BJ (cell line): ENCODE results near the gene BHLHE23. TPM values are rescaled to one million over a fixed set of nuclear protein-coding genes. Genes with fewer than 3 reads are reported as not detected.

Experiments
- CTCF ChIA-PET: fragments of 350-600 bp; formaldehyde crosslinking; extraction: SDS; loops from one replicate; lab custom pipeline; 2021; ENCODE audit warnings: antibody characterized with exemption, inconsistent platforms; lab: Yijun Ruan, JAX
- POLR2A ChIA-PET: fragments of 300-600 bp; sonication (Branson Sonifier 250); formaldehyde crosslinking; extraction: SDS; loops from one replicate; lab custom pipeline; 2021; ENCODE audit warnings: antibody characterized with exemption; lab: Charles Lee
- DNase-seq: peaks from one replicate; pipeline ENCODE4 v3.0.0-alpha.2; 2011; ENCODE audit warnings: low read depth
- H3K27me3 ChIP-seq: 2 replicates; pipeline ENCODE4 v1.6.0; 2011; ENCODE audit warnings: low read length; ENCODE audit not compliant: control insufficient read depth, insufficient read depth
- H3K36me3 ChIP-seq: 2 replicates; pipeline ENCODE4 v1.5.1; 2011; ENCODE audit warnings: low read length; ENCODE audit not compliant: control insufficient read depth, insufficient read depth
- H3K4me3 ChIP-seq: 2 replicates; pipeline ENCODE4 v1.5.1; 2011; ENCODE audit warnings: low read depth, mild to moderate bottlenecking, control low read depth, low read length
- CTCF ChIP-seq: IDR thresholded peaks from 2 replicates; pipeline ENCODE4 v1.5.1; 2011; ENCODE audit warnings: low read depth, mild to moderate bottlenecking, control low read depth, inconsistent platforms, low read length, moderate library complexity; ENCODE audit not compliant: insufficient read depth
- polyA plus RNA-seq: library from polyadenylated mRNA; depleted of rRNA; stranded (reverse); fragments of >200 nt; gene quantifications from 2 replicates; pipeline ENCODE4 v1.2.3, GENCODE V29; 2011

Gene BHLHE23
- polyA plus RNA-seq, 1 experiment = not detected

DNA sequence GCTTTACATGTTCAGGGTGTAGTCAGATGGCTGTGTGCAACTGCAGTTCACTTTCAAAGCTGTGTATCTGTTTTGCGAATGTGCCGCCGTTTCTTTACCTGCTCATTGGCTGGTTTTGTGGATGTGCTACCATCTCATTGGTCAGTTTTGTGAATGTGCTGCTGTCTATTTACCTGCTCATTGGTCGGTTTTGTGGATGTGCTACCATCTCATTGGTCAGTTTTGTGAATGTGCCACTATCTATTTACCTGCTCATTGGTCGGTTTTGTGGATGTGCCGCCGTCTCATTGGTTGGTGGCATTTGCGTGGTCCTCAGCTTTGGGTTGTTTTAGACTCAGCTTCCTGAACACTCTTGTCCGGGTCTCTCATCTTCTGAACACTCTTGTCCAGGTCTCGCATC is 40.5 kb upstream of the BHLHE23 start:
- H3K36me3 ChIP-seq = no peaks in the 10 kb centered on the region
- no peak for TF ChIP-seq CTCF
- ChIA-PET POLR2A (no interaction called here), CTCF (interaction anchor here (0.7 to 2.9 kb wide), 2 partner anchors 9 to 176 kb away, joined by 3 to 10 read pairs; no protein-coding TSS in a partner anchor)
- peaks cover 2% of the 10 kb centered on the region for H3K27me3 ChIP-seq
- no peak overlapping the region for H3K4me3 ChIP-seq
- no peak for DNase-seq

- ChIA-PET CTCF (interaction anchor here (2.9 kb wide), 1 partner anchor 9 kb away, joined by 10 read pairs; no protein-coding TSS in a partner anchor), POLR2A (no interaction called here)
- Histone ChIP-seq H3K4me3 (no peak overlapping the region), H3K36me3 (no peaks in the 10 kb centered on the region), H3K27me3 (peaks cover 1% of the 10 kb centered on the region)
- TF ChIP-seq CTCF = no peak
- DNase-seq = no peak
These were observed 40.1 kb upstream of the BHLHE23 start for GRCh38 chr20:63046841-63047240.

DNA sequence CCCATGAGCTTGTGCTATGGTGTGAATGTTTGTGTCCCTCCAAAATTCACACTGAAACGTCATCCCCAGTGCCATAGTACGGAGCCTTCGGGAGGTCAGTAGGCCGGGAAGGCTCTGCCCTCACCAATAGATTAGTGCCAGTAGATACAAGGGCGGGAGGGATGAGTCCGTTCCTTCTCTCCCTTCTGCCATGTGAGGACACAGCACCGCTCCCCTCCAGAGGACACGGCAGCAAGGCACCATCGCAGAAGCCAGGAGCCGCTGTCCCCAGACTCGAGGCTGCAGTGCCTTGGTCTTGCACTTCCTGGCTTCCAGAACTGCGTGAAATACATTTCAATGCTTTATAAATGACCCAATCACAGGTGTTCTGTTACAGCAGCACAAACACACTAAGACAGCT is 39.2 kb upstream of the BHLHE23 start:
- H3K27me3 ChIP-seq = peaks cover 1% of the 10 kb centered on the region
- ChIA-PET POLR2A (no interaction called here), CTCF (interaction anchor here (2.9 kb wide), 1 partner anchor 10 kb away, joined by 10 read pairs; no protein-coding TSS in a partner anchor)
- H3K36me3 ChIP-seq = no peaks in the 10 kb centered on the region
- no peak for TF ChIP-seq CTCF
- DNase-seq = no peak
- no peak overlapping the region for H3K4me3 ChIP-seq

DNA sequence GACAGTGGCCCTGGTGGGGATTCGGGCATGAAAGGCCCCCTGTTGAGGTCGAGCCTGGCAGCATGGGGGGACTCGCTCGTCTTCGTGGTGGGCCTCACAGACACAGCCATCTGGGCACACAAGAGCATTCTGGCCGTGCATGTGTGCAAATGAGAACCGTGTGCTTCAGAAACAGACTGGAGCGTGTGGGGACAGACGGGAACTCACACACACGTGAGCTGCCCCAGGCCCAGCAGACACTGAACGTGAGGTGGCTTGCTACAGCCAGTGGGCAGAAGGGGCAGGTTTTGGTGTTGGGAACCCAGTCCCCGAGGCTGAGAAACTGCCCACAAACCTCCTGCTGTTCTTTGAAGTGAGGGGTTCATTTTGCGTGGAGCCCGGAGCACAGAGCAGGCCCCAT is 38.6 kb upstream of the BHLHE23 start:
- no peak for DNase-seq

GRCh38 chr20:63044605-63045004 is 37.8 kb upstream of the BHLHE23 start:
- DNase-seq = no peak
- no peak for TF ChIP-seq CTCF
- Histone ChIP-seq H3K36me3 (no peaks in the 10 kb centered on the region), H3K4me3 (no peak overlapping the region), H3K27me3 (peaks cover 1% of the 10 kb centered on the region)
- CTCF ChIA-PET = no interaction called here
- POLR2A ChIA-PET = no interaction called here

More for the DNA sequence above, 38.6 kb upstream of the BHLHE23 start:
- Histone ChIP-seq H3K36me3 (no peaks in the 10 kb centered on the region), H3K4me3 (no peak overlapping the region), H3K27me3 (peaks cover 1% of the 10 kb centered on the region)
- ChIA-PET CTCF (no interaction called here), POLR2A (no interaction called here)
- no peak for TF ChIP-seq CTCF
